Psoas muscle (tissue), 8 donors: Measurements from ENCODE around the gene DDX51. TPM values are rescaled to one million over a fixed set of nuclear protein-coding genes. Genes with fewer than 3 reads are reported as not detected.

Experiments
- ATAC-seq, 4 donors: fragments of 200-7000 bp; cut with Tn5 transposase; one replicate each; pipeline ENCODE4 v1.9.1; 2020; ENCODE audit warnings: moderate library complexity in 3 of 4, mild to moderate bottlenecking in 2 of 4
- DNase-seq, 2 donors: peaks; one replicate each; pipeline ENCODE4 v3.0.0-alpha.2; 2020
- H3K27ac ChIP-seq: fragments of 200-600 bp; one replicate; pipeline ENCODE4 v1.8.0; 2022
- H3K27me3 ChIP-seq, 3 donors: fragments of 200-600 bp in 1 of 3; one replicate each; pipeline versions ENCODE4 v1.6.1 to v1.8.0; 2013 to 2022; ENCODE audit warnings: low read length in 2 of 3, mild to moderate bottlenecking in 2 of 3, moderate library complexity in 1 of 3; ENCODE audit not compliant: insufficient read depth in 3 of 3
- H3K36me3 ChIP-seq, 2 donors: fragments of 200-600 bp in 1 of 2; one replicate each; pipeline versions ENCODE4 v1.6.1 to v1.8.0; 2013 to 2022; ENCODE audit warnings: low read depth in 1 of 2, mild to moderate bottlenecking in 1 of 2, moderate library complexity in 1 of 2; ENCODE audit not compliant: insufficient read depth in 1 of 2
- H3K4me1 ChIP-seq: fragments of 200-600 bp; one replicate; pipeline ENCODE4 v1.8.0; 2022
- H3K4me3 ChIP-seq: fragments of 200-600 bp; one replicate; pipeline ENCODE4 v1.8.0; 2022; ENCODE audit warnings: mild to moderate bottlenecking
- H3K9me3 ChIP-seq: fragments of 200-600 bp; one replicate; pipeline ENCODE4 v1.8.0; 2022
- CTCF ChIP-seq: fragments of 200-600 bp; IDR thresholded peaks from one replicate; pipeline ENCODE4 v1.8.0; 2022; ENCODE audit warnings: antibody characterized with exemption
- WGBS, 3 donors: extraction: QIAGEN DNeasy Blood & Tissue Kit; methylation state at CpG; one replicate each; pipeline versions ENCODE4 v1.1.6 to v1.1.7; 2013; 5-methylcytosine and 5-hydroxymethylcytosine counted together
- intact Hi-C, 2 donors: fragments of 100-400 bp; cut with DNase I; formaldehyde crosslinking; loops; one replicate each; pipeline versions ENCODE4 v1.11.0 to v1.14.2; 2022
- polyA plus RNA-seq, 3 donors: library from polyadenylated mRNA; stranded (reverse); fragments of 200-250 nt; gene quantifications; one replicate each; pipeline ENCODE4 v1.2.3, GENCODE V29; 2013
- total RNA-seq, 4 donors: library from RNA; stranded (reverse); fragmentation: NEBNext Ultra II Directional in 2 of 4; extraction: Animal tissue kit (Norgen Biotek cat#: 25700) in 2 of 4; gene quantifications; one replicate each; pipeline versions ENCODE4 v1.2.1 to v1.2.4, GENCODE V29; 2021 to 2023
- donor health status: healthy with polysubstance abuse.
- donor health status: DM: no; HTN: no; CAD: no; lungs with moderate emphysema.
- donor health status: Bipolar disorder and iron deficiency.
- donor health status: healthy.
- donor health status: DM: yes; HTN: yes; CAD: no.
- donor health status: DM: no; HTN: no; CAD: no.
- donor health status: DM: no; HTN: no; CAD: no.
- donor health status: DM: yes; HTN: yes; CAD: no.

Gene DDX51
- total and polyA plus RNA-seq, 7 donors, result 7.3 to 17.1 (median 12.3) TPM

- H3K27me3 ChIP-seq, result peaks cover 0 to 11% (median 10%) of the 10 kb centered on the region in 3 donors
- 0 to 1% (median 1%) methylated on average over 46 to 69 of the region's 69 CpGs for WGBS, 3 donors
Measured at GRCh38 chr12:132189378-132190011, 45.4 kb upstream of the DDX51 start.

GRCh38 chr12:132188916-132189325 is 44.8 kb upstream of the DDX51 start:
- H3K4me1 ChIP-seq, result peaks cover 10% of the 10 kb centered on the region
- DNase-seq (no peak), ATAC-seq (no peak)
- peak overlapping the region; percentile 84 for H3K4me3 ChIP-seq
- 22 to 24% (median 24%) methylated on average over 18 to 20 of the region's 20 CpGs for WGBS, 3 donors
- intact Hi-C loops, result no loop called here
- TF ChIP-seq CTCF, result no peak
- peaks cover 0 to 11% (median 7%) of the 10 kb centered on the region in 3 donors for H3K27me3 ChIP-seq
- H3K9me3 ChIP-seq, result no peaks in the 10 kb centered on the region
- peak overlapping the region; percentile 79 for H3K27ac ChIP-seq
- no peaks in the 10 kb centered on the region for H3K36me3 ChIP-seq

More at GRCh38 chr12:132189378-132190011, 45.4 kb upstream of the DDX51 start:
- ATAC-seq (peak; percentile 90 to 98 (median 97)), DNase-seq (peak; percentile 89 to 96)
- TF ChIP-seq CTCF, result no peak
- Histone ChIP-seq H3K9me3 (no peaks in the 10 kb centered on the region), H3K27ac (peak overlapping the region; percentile 79), H3K4me1 (peaks cover 10% of the 10 kb centered on the region), H3K4me3 (peak overlapping the region; percentile 84), H3K36me3 (no peaks in the 10 kb centered on the region)
- intact Hi-C loops, result no loop called here

GRCh38 chr12:132188451-132188901 is 44.4 kb upstream of the DDX51 start:
- H3K4me1 ChIP-seq, result peaks cover 10% of the 10 kb centered on the region
- TF ChIP-seq CTCF, result no peak
- no peaks in the 10 kb centered on the region for H3K9me3 ChIP-seq
- ATAC-seq (no peak), DNase-seq (no peak)
- H3K36me3 ChIP-seq, result no peaks in the 10 kb centered on the region
- peaks cover 0 to 11% (median 2%) of the 10 kb centered on the region in 3 donors for H3K27me3 ChIP-seq
- H3K4me3 ChIP-seq, result peak overlapping the region; percentile 84
- 71 to 77% (median 75%) methylated on average over 21 of the region's 21 CpGs for WGBS, 3 donors
- intact Hi-C loops, result no loop called here
- no peak overlapping the region for H3K27ac ChIP-seq

- Histone ChIP-seq H3K27ac (no peak overlapping the region), H3K36me3 (no peaks in the 10 kb centered on the region), H3K27me3 (peaks cover 0 to 11% (median 2%) of the 10 kb centered on the region in 3 donors), H3K4me1 (peaks cover 10% of the 10 kb centered on the region), H3K4me3 (no peak overlapping the region), H3K9me3 (no peaks in the 10 kb centered on the region)
- no peak for DNase-seq
- intact Hi-C loops, result no loop called here
- no peak for ATAC-seq
- WGBS, 3 donors, result 85 to 86% (median 86%) methylated on average over 34 to 35 of the region's 35 CpGs
- no peak for TF ChIP-seq CTCF
Measured at GRCh38 chr12:132187646-132188450, 43.7 kb upstream of the DDX51 start.
